ENCODE results near the gene SLC6A19.

Gene SLC6A19

DNA sequence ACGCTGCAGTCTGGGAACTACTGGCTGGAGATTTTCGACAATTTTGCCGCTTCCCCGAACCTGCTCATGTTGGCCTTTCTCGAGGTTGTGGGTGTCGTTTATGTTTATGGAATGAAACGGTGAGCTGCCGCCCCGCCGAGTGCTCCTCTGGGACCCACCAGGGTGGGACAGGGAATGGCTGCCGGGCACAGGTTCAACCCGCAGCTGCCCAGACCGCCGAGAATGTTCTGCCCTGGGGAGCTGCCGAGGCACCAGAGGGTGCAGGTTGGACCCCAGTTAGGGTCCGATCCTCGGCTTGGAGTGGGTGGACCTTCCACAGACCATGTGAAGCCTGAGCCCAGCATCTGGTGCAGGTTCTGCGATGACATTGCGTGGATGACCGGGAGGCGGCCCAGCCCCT is 42.9 kb downstream of the SLC6A19 start:
- 87% methylated on average over 21 of the region's 21 CpGs for WGBS
- Histone ChIP-seq H3K27me3 (ENCODE audit: insufficient read depth, low read length) (no peaks in the 10 kb centered on the region), H3K4me3 (ENCODE audit: low read length) (no peak overlapping the region)

DNA sequence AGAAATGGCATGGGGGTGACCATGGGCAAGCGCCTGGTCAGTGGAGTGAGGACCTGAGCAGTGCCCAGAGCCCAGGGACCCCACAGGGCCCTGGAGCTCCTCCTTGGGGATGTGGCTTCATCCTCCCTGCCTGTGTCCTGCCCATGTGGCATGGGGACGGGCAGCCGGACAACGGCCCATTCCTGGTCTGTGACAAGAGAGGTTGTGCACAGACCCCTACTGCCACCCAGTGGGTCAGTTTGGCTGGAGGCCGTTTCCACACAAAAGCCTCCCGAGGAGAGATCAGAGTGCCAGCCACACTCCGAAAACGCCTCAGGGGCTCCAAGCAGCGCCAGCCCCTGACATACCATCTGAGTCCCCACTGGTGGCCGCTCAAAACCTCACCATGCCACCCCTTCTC is 43.6 kb downstream of the SLC6A19 start:
- Histone ChIP-seq H3K9me3 (ENCODE audit: insufficient read depth, low read depth, low read length) (no peaks in the 10 kb centered on the region), H3K9ac (ENCODE audit: low read depth, low read length) (no peak overlapping the region), H3K36me3 (ENCODE audit: insufficient read depth, low read length) (no peaks in the 10 kb centered on the region), H3K27me3 (ENCODE audit: insufficient read depth, low read length) (no peaks in the 10 kb centered on the region), H3K4me1 (ENCODE audit: insufficient read depth, low read length) (no peaks in the 10 kb centered on the region), H3K4me3 (ENCODE audit: low read length) (no peak overlapping the region), H3K27ac (ENCODE audit: low read depth, low read length) (no peak overlapping the region)
- WGBS, result 85% methylated on average over 10 of the region's 10 CpGs

More for the DNA sequence above, 42.9 kb downstream of the SLC6A19 start:
- Histone ChIP-seq H3K9me3 (ENCODE audit: insufficient read depth, low read depth, low read length) (no peaks in the 10 kb centered on the region), H3K4me1 (ENCODE audit: insufficient read depth, low read length) (no peaks in the 10 kb centered on the region), H3K27ac (ENCODE audit: low read depth, low read length) (no peak overlapping the region), H3K36me3 (ENCODE audit: insufficient read depth, low read length) (no peaks in the 10 kb centered on the region), H3K9ac (ENCODE audit: low read depth, low read length) (no peak overlapping the region)

DNA sequence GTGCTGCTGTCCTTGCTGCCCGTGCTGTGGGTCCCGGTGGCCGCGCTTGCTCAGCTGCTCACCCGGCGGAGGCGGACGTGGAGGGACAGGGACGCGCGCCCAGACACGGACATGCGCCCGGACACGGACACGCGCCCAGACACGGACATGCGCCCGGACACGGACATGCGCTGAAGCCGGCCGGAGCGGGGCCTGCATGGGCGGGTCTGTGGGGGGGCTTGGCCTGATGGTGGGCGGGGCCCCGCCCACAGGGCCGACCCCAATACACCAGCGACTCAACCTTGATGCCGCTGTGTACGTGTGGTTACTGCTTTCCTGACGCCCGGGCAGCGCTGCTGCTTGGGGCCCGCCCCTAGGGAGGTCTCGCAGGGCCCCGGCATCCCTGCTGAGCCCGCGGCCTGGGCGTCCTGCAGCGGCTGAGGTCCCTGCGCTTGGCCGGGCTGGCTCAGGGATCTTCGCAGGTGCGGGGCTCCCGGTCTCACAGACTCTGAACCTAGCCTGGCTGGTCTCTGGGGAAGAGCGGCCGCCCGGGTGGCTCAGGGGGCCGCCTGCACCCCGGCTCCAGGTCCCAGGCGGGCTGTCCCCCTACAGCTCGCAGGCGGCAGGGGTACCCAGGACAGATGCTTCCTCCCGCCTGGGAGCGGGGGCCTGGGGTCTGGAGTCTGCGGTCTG is 44.6 kb downstream of the SLC6A19 start:
- Histone ChIP-seq H3K4me1 (ENCODE audit: insufficient read depth, low read length) (no peaks in the 10 kb centered on the region), H3K9me3 (ENCODE audit: insufficient read depth, low read depth, low read length) (no peaks in the 10 kb centered on the region), H3K36me3 (ENCODE audit: insufficient read depth, low read length) (no peaks in the 10 kb centered on the region), H3K27ac (ENCODE audit: low read depth, low read length) (no peak overlapping the region), H3K4me3 (ENCODE audit: low read length) (no peak overlapping the region), H3K27me3 (ENCODE audit: insufficient read depth, low read length) (no peaks in the 10 kb centered on the region), H3K9ac (ENCODE audit: low read depth, low read length) (no peak overlapping the region)
- 91% methylated on average over 58 of the region's 58 CpGs for WGBS

DNA sequence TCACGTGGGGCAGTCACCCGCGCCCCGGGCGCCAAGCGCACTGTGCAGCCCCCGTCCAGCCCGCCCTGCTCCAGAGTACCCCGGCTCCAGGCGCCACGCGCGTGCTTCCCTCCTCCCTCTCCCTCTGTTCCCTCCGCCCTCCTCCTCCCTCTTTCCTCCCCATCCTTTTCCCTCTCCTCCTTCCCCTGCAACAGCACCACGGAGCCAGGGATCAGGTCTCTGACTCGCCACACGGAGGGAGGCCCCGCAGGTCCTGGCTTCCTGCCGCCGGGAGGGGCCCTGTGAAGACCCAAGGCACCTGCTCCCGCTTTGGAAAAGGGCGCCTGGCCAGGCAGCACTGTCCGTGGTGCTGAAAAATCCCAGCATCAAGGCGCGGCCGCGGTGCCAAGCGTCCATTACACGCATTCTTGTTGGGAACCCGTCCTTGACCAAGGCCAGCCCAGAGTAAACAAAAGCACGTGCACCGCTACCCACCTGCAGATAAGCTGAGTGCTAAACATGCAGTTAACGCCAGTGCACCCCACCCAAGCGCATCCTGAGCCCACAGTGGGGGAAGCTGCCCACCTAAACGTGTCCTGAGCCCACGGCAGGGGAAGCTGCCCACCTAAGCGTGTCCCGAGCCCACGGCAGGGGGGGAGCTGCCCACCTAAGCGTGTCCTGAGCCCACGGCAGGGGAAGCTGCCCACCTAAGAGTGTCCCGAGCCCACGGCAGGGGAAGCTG is 45.5 kb downstream of the SLC6A19 start:
- Histone ChIP-seq H3K36me3 (ENCODE audit: insufficient read depth, low read length) (no peaks in the 10 kb centered on the region), H3K4me3 (ENCODE audit: low read length) (no peak overlapping the region), H3K27me3 (ENCODE audit: insufficient read depth, low read length) (no peaks in the 10 kb centered on the region), H3K9ac (ENCODE audit: low read depth, low read length) (no peak overlapping the region), H3K9me3 (ENCODE audit: insufficient read depth, low read depth, low read length) (no peaks in the 10 kb centered on the region), H3K27ac (ENCODE audit: low read depth, low read length) (no peak overlapping the region), H3K4me1 (ENCODE audit: insufficient read depth, low read length) (no peaks in the 10 kb centered on the region)
- 40% methylated on average over 43 of the region's 43 CpGs for WGBS

DNA sequence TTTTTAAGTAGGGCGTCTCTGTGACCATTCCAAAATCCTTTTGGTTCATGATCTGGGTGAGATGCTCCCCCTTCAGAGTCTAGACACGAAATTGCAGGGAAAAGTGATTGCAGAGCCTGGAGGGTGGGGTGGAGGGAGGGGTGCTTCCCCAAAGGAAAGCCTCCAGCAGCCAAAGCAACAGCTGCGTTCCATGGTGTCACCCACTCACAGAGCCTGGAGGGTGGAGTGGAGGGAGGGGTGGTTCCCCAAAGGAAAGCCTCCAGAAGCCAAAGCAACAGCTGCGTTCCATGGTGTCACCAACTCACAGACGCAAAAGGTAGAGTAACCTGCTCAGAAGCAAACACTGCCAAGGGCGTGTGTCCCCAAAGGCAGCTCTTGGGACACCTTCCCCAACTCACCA is 46.4 kb downstream of the SLC6A19 start:
- Histone ChIP-seq H3K9me3 (ENCODE audit: insufficient read depth, low read depth, low read length) (no peaks in the 10 kb centered on the region), H3K27ac (ENCODE audit: low read depth, low read length) (no peak overlapping the region), H3K9ac (ENCODE audit: low read depth, low read length) (no peak overlapping the region), H3K27me3 (ENCODE audit: insufficient read depth, low read length) (no peaks in the 10 kb centered on the region), H3K4me3 (ENCODE audit: low read length) (no peak overlapping the region), H3K36me3 (ENCODE audit: insufficient read depth, low read length) (no peaks in the 10 kb centered on the region), H3K4me1 (ENCODE audit: insufficient read depth, low read length) (no peaks in the 10 kb centered on the region)
- WGBS, result 82% methylated on average over 6 of the region's 6 CpGs

DNA sequence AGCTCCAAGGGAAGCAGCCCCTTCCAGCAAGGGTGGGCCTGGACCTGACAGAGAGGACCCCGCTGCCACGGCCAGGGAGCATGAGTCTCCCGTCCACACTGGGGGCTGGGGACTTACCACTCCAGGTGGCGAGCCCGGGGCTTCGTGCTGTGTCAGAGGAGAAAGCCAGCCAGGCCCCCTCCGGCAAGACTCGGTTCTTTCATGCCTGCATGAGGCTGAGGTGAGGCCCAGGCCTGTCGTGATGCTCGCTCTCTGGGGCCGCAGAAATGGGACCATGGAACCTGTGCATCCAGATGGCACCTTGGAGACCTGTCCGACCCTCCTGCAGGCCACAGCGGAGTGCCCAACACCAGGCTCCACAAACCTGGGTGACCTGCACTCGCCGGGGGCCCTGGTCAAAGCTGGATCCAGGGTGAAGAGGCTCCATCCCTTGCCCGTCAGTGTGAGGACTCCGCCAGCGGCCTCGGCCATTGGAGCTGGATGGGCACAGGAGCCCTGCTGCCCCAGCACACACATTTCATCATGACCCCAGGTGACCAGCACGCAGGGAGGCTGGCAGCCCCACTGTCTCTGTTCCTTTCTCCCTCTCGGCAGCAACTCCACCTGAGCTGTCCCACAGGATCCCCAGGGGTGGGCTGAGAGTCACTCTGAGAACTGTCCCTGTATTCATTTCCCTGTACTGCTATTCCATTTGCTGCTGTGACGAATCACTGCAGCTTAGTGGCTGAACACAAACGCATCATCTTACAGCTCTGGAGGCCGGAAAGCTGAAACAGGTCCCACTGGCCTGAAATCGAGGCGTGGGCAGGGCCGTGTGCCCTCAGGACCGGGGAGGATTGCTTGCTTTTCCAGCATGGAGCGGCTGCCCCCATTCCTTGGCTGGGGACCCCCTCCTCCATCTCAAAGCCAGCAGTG is 48.2 kb downstream of the SLC6A19 start:
- WGBS, result 85% methylated on average over 29 of the region's 29 CpGs

DNA sequence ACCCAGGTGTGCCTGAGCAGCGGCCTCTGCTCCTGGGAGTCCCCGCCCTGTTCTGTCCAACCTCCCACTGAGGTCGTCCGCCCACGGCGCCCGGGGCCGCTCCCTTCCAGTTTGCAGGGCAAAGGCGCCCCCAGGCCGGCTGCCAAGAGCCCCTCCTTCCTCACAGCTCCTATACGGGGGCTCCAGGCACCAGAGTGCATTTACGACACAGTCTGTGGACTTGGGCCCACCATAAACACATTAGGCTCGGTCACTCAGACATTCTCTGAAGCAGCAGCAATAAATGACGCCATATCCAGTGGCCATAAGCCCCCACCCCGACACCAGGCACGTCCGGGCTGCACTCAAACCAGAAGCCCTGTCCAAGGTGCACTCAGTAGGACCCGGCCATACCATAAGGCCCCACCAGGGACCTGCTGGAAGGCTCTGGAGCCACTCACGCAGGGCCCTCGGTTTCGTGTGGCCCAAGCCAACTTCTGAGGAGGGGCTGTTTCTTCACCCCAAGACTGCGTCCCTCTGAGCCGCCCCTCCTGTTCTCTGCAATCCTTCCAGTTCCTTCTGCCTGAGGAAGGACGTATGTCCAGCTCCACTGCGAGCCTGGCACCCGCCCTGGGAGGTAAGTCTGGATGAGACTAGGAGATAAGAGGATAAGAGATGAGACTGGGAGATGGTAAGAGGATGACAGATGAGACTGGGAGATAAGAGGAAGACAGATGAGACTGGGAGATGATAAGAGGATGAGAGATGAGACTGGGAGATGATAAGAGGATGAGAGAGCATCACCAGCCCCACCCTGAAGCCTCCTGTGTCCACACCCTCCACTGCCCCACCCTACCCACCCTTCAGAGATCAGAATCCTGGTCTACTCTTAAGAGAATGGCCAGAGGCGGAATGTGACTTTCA is 50.5 kb downstream of the SLC6A19 start:
- H3K9me3 ChIP-seq (ENCODE audit: insufficient read depth, low read depth, low read length), result no peaks in the 10 kb centered on the region
- no peak overlapping the region for H3K27ac ChIP-seq (ENCODE audit: low read depth, low read length)
- no peaks in the 10 kb centered on the region for H3K36me3 ChIP-seq (ENCODE audit: insufficient read depth, low read length)
- WGBS, result 90% methylated on average over 27 of the region's 27 CpGs
- H3K27me3 ChIP-seq (ENCODE audit: insufficient read depth, low read length), result no peaks in the 10 kb centered on the region
- no peak overlapping the region for H3K9ac ChIP-seq (ENCODE audit: low read depth, low read length)
- no peak overlapping the region for H3K4me3 ChIP-seq (ENCODE audit: low read length)
- H3K4me1 ChIP-seq (ENCODE audit: insufficient read depth, low read length), result no peaks in the 10 kb centered on the region

More for the DNA sequence above, 48.2 kb downstream of the SLC6A19 start:
- Histone ChIP-seq H3K4me3 (ENCODE audit: low read length) (no peak overlapping the region), H3K36me3 (ENCODE audit: insufficient read depth, low read length) (no peaks in the 10 kb centered on the region), H3K9ac (ENCODE audit: low read depth, low read length) (no peak overlapping the region), H3K27ac (ENCODE audit: low read depth, low read length) (no peak overlapping the region), H3K27me3 (ENCODE audit: insufficient read depth, low read length) (no peaks in the 10 kb centered on the region), H3K9me3 (ENCODE audit: insufficient read depth, low read depth, low read length) (no peaks in the 10 kb centered on the region), H3K4me1 (ENCODE audit: insufficient read depth, low read length) (no peaks in the 10 kb centered on the region)

DNA sequence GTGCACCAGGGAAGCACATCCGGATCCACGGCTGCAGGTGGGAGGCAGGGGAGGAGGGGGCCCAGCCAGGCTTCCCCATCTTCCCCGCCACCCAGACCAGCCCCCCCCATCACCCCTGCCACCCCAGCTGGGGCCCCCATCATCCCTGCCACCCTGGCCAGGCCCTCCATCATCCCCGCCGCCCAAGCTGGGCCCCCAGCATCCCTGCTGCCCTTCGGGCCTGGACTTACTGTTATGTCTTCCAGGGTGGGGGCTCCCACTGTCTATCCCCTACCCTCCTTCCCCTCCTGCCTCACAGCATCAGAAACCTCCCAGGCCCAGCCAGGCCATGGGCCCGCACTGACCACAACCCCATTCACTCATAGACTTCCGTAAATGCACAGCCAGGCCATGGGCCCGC is 51.3 kb downstream of the SLC6A19 start:
- Histone ChIP-seq H3K9me3 (ENCODE audit: insufficient read depth, low read depth, low read length) (no peaks in the 10 kb centered on the region), H3K4me3 (ENCODE audit: low read length) (no peak overlapping the region), H3K4me1 (ENCODE audit: insufficient read depth, low read length) (no peaks in the 10 kb centered on the region), H3K36me3 (ENCODE audit: insufficient read depth, low read length) (no peaks in the 10 kb centered on the region), H3K27ac (ENCODE audit: low read depth, low read length) (no peak overlapping the region), H3K27me3 (ENCODE audit: insufficient read depth, low read length) (no peaks in the 10 kb centered on the region), H3K9ac (ENCODE audit: low read depth, low read length) (no peak overlapping the region)
- WGBS, result 88% methylated on average over 8 of the region's 9 CpGs

DNA sequence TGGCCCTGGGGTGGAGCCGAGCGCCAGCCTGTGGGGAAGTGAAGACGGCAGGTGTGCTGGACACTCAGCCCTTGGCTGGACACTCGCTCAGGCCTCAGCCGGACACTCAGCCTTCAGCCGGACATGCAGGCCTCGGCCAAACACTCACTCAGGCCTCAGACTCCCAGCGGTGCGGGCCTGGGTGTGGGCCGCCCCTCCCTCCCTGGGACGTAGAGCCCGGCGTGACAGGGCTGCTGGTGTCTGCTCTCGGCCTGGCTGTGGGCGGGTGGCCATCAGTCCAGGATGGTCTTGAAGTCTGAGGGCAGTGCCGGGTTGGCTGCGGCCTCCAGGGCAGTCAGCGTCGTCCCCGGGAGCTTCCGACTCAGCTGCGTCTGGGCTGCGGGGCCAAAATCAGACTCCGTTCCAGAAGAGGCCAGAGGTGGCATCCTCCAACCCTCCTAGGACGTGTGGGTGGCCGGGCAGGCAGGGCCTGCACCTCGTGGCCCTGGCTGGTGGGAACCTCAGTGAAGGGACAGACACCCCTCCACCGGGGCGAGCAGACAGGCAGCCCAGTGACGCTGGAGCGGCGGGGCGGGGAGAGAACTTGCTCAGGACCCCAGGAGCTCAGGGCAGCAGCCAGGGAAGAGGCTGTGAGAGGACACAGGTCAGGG is 52.2 kb downstream of the SLC6A19 start:
- H3K9me3 ChIP-seq (ENCODE audit: insufficient read depth, low read depth, low read length), result no peaks in the 10 kb centered on the region
- no peaks in the 10 kb centered on the region for H3K36me3 ChIP-seq (ENCODE audit: insufficient read depth, low read length)
- WGBS, result 96% methylated on average over 33 of the region's 33 CpGs
- H3K27me3 ChIP-seq (ENCODE audit: insufficient read depth, low read length), result no peaks in the 10 kb centered on the region
- no peaks in the 10 kb centered on the region for H3K4me1 ChIP-seq (ENCODE audit: insufficient read depth, low read length)
- H3K27ac ChIP-seq (ENCODE audit: low read depth, low read length), result no peak overlapping the region
- no peak overlapping the region for H3K4me3 ChIP-seq (ENCODE audit: low read length)
- no peak overlapping the region for H3K9ac ChIP-seq (ENCODE audit: low read depth, low read length)

DNA sequence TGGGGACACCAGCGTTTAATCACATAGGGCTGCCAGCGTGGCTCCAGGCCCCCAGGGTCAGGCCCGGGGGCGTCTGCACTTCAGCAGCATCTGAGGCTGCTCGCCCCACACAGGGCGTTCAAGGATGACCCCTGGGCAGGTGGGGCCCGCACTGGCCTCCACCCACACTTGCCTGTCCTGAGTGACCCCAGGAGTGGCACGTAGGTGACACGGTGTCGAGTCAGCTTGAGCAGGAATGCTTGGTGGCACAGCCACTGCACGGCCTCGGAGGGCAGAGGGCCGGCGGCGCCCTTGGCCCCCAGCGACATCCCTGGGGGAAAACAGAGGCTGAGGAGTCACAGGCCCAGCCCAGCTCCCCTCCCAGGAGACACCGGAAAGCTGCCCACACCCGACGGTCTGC is 52.8 kb downstream of the SLC6A19 start:
- no peaks in the 10 kb centered on the region for H3K27me3 ChIP-seq (ENCODE audit: insufficient read depth, low read length)
- no peaks in the 10 kb centered on the region for H3K4me1 ChIP-seq (ENCODE audit: insufficient read depth, low read length)
- H3K36me3 ChIP-seq (ENCODE audit: insufficient read depth, low read length), result no peaks in the 10 kb centered on the region
- H3K27ac ChIP-seq (ENCODE audit: low read depth, low read length), result no peak overlapping the region
- 94% methylated on average over 19 of the region's 19 CpGs for WGBS
- H3K9me3 ChIP-seq (ENCODE audit: insufficient read depth, low read depth, low read length), result no peaks in the 10 kb centered on the region
- no peak overlapping the region for H3K9ac ChIP-seq (ENCODE audit: low read depth, low read length)
- H3K4me3 ChIP-seq (ENCODE audit: low read length), result no peak overlapping the region

All from HUES64 (cell line).